SH-SY5Y (cell line): ENCODE measurements around the gene DNAH9.

Experiments used
- GATA2 ChIP-seq: IDR thresholded peaks from 2 replicates; pipeline ENCODE4 v1.6.1; 2011; ENCODE audit warnings: mild to moderate bottlenecking, low read depth, low read length
- GATA3 ChIP-seq: IDR thresholded peaks from 2 replicates; pipeline ENCODE4 v1.6.1; 2011; ENCODE audit warnings: low read depth, mild to moderate bottlenecking, low read length, moderate library complexity

Gene DNAH9

DNA sequence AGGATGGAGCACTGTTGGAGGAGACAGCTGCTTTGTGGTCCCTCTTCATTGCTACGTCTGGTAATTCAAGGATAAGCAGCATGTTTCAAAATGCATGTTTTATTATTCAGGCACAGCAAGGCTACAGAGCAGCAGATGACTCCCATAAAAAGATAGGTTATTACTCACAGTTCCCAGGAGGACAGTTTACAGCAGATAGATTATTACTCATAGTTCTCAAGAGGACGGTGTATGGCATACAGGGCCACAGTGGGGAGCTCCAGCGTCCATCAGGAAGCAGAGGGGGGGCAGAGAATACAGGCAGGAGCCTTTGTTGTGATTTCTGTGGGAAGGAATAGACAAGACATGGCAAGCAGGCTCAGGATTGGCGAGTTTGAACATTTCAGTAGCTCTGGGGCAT lies 72.9 kb downstream of the DNAH9 start:
- TF ChIP-seq GATA3: no peak
- TF ChIP-seq GATA2: no peak

DNA sequence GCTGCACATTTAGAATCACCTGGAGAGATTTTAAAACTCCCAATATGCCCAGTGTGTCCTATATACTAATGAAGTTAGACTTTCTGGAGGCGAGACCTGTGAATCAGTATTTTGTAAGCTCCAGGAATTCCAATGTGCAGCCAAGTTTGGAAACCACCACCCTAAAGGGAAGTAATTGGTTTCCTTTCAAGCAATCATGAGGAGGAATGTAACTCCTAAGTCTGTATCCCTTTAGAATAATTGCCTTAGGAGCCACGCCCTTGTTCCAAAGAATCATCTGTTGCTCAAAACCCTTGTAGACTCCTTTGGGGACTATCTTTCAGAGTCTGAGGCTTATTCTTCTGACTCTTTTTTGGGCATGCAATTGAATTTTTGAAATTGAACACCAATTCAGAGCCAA lies 84.4 kb downstream of the DNAH9 start:
- no peak for TF ChIP-seq GATA2
- TF ChIP-seq GATA3: no peak

- TF ChIP-seq GATA3: no peak
- no peak for TF ChIP-seq GATA2
Measured at GRCh38 chr17:11690681-11691080, 92.4 kb downstream of the DNAH9 start.

- TF ChIP-seq GATA2 (no peak), GATA3 (no peak)
Measured at GRCh38 chr17:11692688-11693087, 94.4 kb downstream of the DNAH9 start.

DNA sequence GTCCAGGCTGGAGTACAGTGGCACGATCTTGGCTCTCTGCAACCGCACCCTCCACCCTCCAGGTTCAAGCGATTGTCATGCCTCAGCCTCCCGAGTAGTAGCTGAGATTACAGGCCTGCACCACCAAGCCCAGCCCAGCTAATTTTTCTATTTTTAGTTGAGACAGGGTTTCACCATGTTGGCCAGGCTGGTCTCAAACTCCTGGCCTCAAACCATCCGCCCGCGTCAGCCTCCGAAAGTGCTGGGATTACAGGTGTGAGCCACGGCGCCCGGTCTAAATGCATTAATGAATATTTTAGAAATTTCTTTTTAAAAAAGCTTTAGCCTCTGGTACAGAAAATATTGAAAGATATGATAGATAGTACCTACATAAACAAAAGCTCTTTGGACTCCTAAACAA lies 95.0 kb downstream of the DNAH9 start:
- no peak for TF ChIP-seq GATA3
- TF ChIP-seq GATA2: no peak

GRCh38 chr17:11700668-11701067 lies 102.4 kb downstream of the DNAH9 start:
- TF ChIP-seq GATA2 (no peak), GATA3 (no peak)

DNA sequence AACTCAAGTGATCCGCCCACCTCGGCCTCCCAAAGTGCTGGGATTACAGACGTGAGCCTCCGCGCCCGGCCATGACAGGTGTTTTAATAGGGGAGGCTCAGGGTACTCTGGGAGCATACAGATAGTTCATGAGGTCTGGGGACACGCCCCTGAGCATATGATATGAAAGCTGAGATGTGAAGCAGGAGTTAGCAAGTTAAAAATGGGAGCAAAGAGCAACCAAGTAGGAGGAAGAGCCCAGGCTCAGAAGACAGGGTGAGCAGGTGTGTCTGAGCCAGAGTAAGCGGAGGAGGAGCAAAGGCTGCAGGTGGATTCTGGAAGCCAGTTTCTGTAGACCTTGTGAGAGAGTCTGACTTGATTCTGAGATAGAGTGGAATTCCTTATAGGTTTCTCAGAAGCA lies 103.6 kb downstream of the DNAH9 start:
- TF ChIP-seq GATA2 (no peak), GATA3 (no peak)

DNA sequence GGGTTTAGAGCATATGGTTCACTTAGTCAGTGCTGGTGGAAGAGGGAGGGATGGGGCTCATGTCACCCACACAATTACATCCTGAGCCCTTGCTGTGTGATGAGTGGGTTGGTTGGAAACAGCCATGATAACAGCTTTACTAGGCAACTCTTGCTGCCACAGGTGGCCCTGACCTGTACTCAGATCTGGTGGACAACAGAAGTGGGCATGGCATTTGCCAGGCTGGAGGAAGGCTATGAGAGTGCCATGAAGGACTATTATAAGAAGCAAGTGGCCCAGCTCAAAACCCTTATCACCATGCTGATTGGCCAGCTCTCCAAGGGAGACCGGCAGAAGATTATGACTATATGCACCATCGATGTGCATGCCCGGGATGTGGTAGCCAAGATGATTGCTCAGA lies 105.8 kb downstream of the DNAH9 start:
- TF ChIP-seq GATA3 (no peak), GATA2 (no peak)

DNA sequence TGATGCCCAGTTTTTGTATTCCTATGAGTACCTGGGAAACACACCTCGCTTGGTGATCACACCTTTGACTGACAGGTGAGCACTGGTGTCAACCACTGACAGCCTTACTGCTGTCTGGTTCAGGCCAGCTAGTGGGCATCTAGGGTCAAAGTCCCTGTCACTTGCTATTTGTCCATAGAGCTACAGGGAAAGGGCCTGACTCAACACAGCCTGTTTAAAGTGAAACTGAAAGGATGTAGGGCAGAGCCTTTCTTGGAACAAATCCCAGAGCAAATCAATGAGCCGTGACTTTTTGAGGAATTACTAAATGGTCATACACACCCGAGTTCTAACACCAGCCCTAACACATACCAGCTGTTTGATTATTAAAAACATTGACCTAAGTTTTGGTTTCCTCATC lies 106.8 kb downstream of the DNAH9 start:
- TF ChIP-seq GATA2 (no peak), GATA3 (no peak)

- TF ChIP-seq GATA3 (no peak), GATA2 (no peak)
Measured at GRCh38 chr17:11707586-11707985, 109.3 kb downstream of the DNAH9 start.

DNA sequence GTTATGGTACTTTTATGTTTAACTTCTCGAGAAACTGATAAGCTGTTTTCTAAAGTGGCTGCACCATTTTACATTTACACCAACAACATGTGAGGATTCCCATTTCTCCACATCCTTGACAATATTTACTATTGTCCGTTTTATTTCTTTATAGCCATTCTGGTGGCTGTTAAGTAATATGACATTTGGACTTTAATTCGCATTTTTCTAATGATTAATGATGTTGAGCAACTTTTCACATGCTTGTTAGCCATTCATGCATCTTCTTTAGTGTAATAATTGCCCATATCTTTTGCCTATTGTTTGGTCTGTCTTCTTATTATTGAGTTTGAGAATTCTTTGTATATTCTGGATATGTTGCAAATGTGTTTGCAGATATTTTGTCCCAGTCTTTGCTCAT lies 114.2 kb downstream of the DNAH9 start:
- no peak for TF ChIP-seq GATA3
- TF ChIP-seq GATA2: no peak

DNA sequence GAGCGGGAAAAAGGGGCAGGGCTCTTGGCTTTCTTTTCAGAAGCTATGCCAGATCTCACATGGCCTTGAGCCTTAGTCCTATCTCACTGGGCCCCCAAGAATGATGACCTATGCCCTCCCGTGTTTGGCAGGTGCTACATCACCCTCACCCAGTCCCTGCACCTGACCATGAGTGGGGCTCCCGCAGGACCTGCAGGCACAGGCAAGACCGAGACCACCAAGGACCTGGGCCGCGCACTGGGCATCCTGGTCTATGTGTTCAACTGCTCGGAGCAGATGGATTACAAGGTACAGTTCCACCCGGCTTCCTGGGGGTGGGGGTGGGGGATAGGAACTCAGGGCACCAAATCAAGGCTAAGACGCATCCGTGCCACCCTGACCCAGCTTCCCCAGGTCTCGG lies 120.9 kb downstream of the DNAH9 start:
- TF ChIP-seq GATA2: no peak
- no peak for TF ChIP-seq GATA3

DNA sequence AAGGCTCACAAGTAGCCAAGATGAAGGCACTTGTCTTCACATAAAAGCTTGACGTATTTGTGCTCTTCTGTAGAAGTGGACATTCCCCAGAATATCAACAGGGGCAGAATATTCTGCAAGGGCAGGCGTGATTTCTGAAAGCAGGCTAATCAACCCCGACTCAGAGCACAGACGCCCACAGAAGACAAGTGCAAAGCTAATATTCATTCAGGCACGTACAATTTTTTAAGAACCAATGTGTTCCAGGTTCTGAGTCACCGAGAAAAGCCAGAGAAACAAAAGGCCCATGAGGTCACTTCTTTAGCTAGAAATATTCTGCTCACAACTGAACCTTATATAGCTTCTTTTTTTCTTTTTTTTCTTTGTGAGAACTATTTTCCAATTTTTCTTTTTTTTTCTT lies 121.6 kb downstream of the DNAH9 start:
- TF ChIP-seq GATA3: no peak
- no peak for TF ChIP-seq GATA2

DNA sequence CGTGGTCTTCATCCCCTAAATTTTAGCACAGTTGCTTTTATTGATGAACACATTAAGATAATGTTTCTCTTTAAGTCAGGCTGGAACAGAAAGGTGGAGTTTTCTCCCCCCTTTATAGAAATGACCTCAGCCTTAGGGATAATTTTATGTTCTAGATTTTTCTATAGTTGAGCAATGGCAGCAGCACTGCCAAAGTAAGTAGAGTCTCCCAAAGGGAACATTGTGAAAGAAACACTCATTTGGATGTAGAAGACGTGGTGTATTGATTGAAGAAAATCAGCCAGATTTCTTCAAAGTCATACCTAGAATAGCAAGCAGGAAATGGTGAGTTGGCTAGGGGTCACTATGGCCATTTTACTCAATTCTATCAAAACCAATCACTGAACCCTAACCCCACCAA lies 122.5 kb downstream of the DNAH9 start:
- TF ChIP-seq GATA3 (no peak), GATA2 (no peak)

DNA sequence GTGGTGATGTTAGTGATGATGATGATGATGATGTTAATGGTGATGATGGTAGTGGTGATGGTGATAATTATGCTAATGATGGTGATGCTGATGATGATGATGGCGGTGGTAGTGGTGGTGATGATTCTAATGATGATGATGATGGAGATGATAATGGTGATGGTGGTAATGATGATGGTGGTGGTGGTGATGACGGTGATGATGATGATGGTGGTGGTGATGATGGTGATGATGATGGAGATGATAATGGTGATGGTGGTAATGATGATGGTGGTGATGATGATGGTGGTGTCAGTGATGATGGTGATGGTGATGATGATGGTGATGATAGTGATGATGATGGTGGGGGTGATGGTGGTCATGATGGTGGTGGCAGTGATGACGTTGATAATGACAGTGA lies 132.5 kb downstream of the DNAH9 start:
- TF ChIP-seq GATA2 (no peak), GATA3 (no peak)

- TF ChIP-seq GATA3 (no peak), GATA2 (no peak)
Measured at GRCh38 chr17:11736613-11737312, 138.5 kb downstream of the DNAH9 start.

DNA sequence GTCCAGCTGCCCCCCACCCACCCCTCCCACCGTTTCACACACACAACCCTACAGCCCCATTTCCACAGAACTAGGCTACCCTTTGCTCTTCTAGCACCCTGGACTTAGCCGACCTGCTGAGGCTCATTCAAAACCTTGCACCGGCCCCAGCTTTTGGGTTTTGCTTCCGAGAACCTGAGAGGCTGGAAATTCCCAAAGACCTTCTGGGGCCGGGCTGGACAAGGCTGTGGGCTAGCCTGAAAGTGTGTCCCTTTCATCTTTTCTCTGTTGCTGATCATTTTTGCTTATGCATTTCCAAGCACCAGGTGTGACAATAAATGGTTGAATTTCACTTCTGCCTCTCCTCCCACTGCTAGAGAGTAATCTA lies 139.0 kb downstream of the DNAH9 start:
- TF ChIP-seq GATA2 (no peak), GATA3 (no peak)
